Measurements from ENCODE around the gene GPD2. TPM values are rescaled to one million over a fixed set of nuclear protein-coding genes. Genes with fewer than 3 reads are reported as not detected.
"Not testable (repeated sequence)": the region's sequence is repeated elsewhere in the genome, so short reads cannot be mapped to it uniquely, and the experiment has no call there.

The GPD2 gene
- polyA plus RNA-seq, 12 donors = 10.4 to 23.5 (median 15.7) TPM; not detected in 1

GRCh38 chr2:156581280-156581679 is 145.1 kb downstream of the GPD2 start:
- DNase-seq = no peak

- no peak for DNase-seq
Measured at GRCh38 chr2:156585457-156585856, 149.3 kb downstream of the GPD2 start.

GRCh38 chr2:156586621-156587020 is 150.4 kb downstream of the GPD2 start:
- no peak for DNase-seq

- peak; percentile 33 for DNase-seq
Measured at GRCh38 chr2:156589381-156590079, 153.4 kb downstream of the GPD2 start.

- DNase-seq = no peak
Measured at GRCh38 chr2:156590085-156590739, 154.0 kb downstream of the GPD2 start.

- no peak for DNase-seq
Measured at GRCh38 chr2:156592809-156593593, 156.8 kb downstream of the GPD2 start.

GRCh38 chr2:156593594-156593921 is 157.4 kb downstream of the GPD2 start:
- DNase-seq = no peak

GRCh38 chr2:156598563-156598962 is 162.4 kb downstream of the GPD2 start:
- no peak for DNase-seq

- no peak for DNase-seq
Measured at GRCh38 chr2:156600196-156600595, 164.0 kb downstream of the GPD2 start.

GRCh38 chr2:156601855-156602551 is 165.8 kb downstream of the GPD2 start:
- DNase-seq = no peak

- no peak for DNase-seq
Measured at GRCh38 chr2:156602552-156602933, 166.4 kb downstream of the GPD2 start.

GRCh38 chr2:156615836-156616322 is 179.7 kb downstream of the GPD2 start:
- no peak for DNase-seq

- DNase-seq = not testable (repeated sequence)
Measured at GRCh38 chr2:156618071-156618470, 181.9 kb downstream of the GPD2 start.

GRCh38 chr2:156619021-156619539 is 182.9 kb downstream of the GPD2 start:
- DNase-seq = no peak

- no peak for DNase-seq
Measured at GRCh38 chr2:156622491-156622890, 186.3 kb downstream of the GPD2 start.

- DNase-seq = peak; percentile 35
Measured at GRCh38 chr2:156625360-156626170, 189.4 kb downstream of the GPD2 start.

- DNase-seq = no peak
Measured at GRCh38 chr2:156626931-156627330, 190.8 kb downstream of the GPD2 start.

- no peak for DNase-seq
Measured at GRCh38 chr2:156630579-156631337, 194.6 kb downstream of the GPD2 start.

GRCh38 chr2:156635646-156636045 is 199.5 kb downstream of the GPD2 start:
- DNase-seq = no peak
